Inflammatory macrophage (primary cell): ENCODE results near the gene RLIM.

Source experiments
- DNase-seq, 2 donors: peaks; one replicate each; pipeline ENCODE4 v3.0.0-alpha.2; 2020 to 2022

Gene RLIM

GRCh38 chrX:74535408-74536151, 78.8 kb downstream of the RLIM start:
- peak; percentile 55 to 81 for DNase-seq
